Pancreas (tissue), 10 donors: ENCODE results near the gene STUM. TPM values are rescaled to one million over a fixed set of nuclear protein-coding genes. Genes with fewer than 3 reads are reported as not detected.
"Not testable (repeated sequence)": the region's sequence is repeated elsewhere in the genome, so short reads cannot be mapped to it uniquely, and the experiment has no call there.

Source experiments
- ATAC-seq, 4 donors: fragments of 200-7000 bp; cut with Tn5 transposase; one replicate each; pipeline versions ENCODE4 v1.8.0 to v1.9.1; 2020; ENCODE audit warnings: mild to moderate bottlenecking in 4 of 4, moderate library complexity in 4 of 4
- DNase-seq, 6 donors: peaks; one replicate each; pipeline ENCODE4 v3.0.0-alpha.2; 2020
- FAIRE-seq: peaks from 2 replicates; lab custom pipeline; 2012; peaks lifted over from hg19 to GRCh38; lab: Jason Lieb, UNC
- H3K27ac ChIP-seq, 4 donors: fragments of 200-600 bp; sonication (generic); 1 replicate in 3 of 4; 2 replicates in 1 of 4; pipeline versions ENCODE4 v1.5.0 to v1.8.0; 2020
- H3K27me3 ChIP-seq, 4 donors: fragments of 200-600 bp; one replicate each; pipeline ENCODE4 v1.8.0; 2021
- H3K36me3 ChIP-seq, 3 donors: fragments of 200-600 bp; sonication (generic) in 1 of 3; one replicate each; pipeline versions ENCODE4 v1.5.0 to v1.8.0; 2020 to 2021
- H3K4me1 ChIP-seq, 3 donors: fragments of 200-600 bp; one replicate each; pipeline ENCODE4 v1.8.0; 2021
- H3K4me3 ChIP-seq, 4 donors: fragments of 200-600 bp; sonication (generic) in 2 of 4; one replicate each; pipeline versions ENCODE4 v1.5.0 to v1.8.0; 2020 to 2021
- H3K9me3 ChIP-seq, 4 donors: fragments of 200-600 bp; one replicate each; pipeline ENCODE4 v1.8.0; 2021
- WGBS, 2 donors: extraction: QIAGEN DNeasy Blood & Tissue Kit; methylation state at CpG; one replicate each; pipeline ENCODE4 v1.1.7; 2013; 5-methylcytosine and 5-hydroxymethylcytosine counted together
- intact Hi-C, 3 donors: fragments of 100-400 bp; cut with DNase I; formaldehyde crosslinking; loops; one replicate each; pipeline versions ENCODE4 v1.11.1 to v1.14.2; 2022
- polyA plus RNA-seq, 2 donors: library from polyadenylated mRNA; stranded (reverse); fragments of 200-250 nt; gene quantifications; one replicate each; pipeline ENCODE4 v1.2.3, GENCODE V29; 2013
- total RNA-seq, 6 donors: library from RNA; stranded (reverse); fragmentation: NEBNext Ultra II Directional in 4 of 6; extraction: Animal tissue kit (Norgen Biotek cat#: 25700) in 4 of 6; gene quantifications; one replicate each; pipeline versions ENCODE4 v1.2.1 to v1.2.4, GENCODE V29; 2021 to 2023
- TF ChIP-seq, protein P1 (sequence below), 4 donors: fragments of 200-600 bp; sonication (generic) in 3 of 4; IDR thresholded peaks; one replicate each; pipeline versions ENCODE4 v1.5.0 to v1.8.0; 2021; ENCODE audit warnings: antibody characterized with exemption in 4 of 4
- donor health status: healthy with polysubstance abuse.
- donor health status: DM: no; HTN: no; CAD: no; lungs with moderate emphysema.
- donor health status: DM: no; HTN: no; CAD: no.
- donor health status: control.
- donor health status: control.
- donor health status: Bipolar disorder and iron deficiency.
- donor health status: DM: yes; HTN: yes; CAD: no.
- donor health status: DM: no; HTN: no; CAD: no.
- donor health status: DM: no; HTN: no; CAD: no.
- donor health status: DM: yes; HTN: yes; CAD: no.

STUM gene
- total and polyA plus RNA-seq, 8 donors = 0.32 to 1.2 (median 0.56) TPM

DNA sequence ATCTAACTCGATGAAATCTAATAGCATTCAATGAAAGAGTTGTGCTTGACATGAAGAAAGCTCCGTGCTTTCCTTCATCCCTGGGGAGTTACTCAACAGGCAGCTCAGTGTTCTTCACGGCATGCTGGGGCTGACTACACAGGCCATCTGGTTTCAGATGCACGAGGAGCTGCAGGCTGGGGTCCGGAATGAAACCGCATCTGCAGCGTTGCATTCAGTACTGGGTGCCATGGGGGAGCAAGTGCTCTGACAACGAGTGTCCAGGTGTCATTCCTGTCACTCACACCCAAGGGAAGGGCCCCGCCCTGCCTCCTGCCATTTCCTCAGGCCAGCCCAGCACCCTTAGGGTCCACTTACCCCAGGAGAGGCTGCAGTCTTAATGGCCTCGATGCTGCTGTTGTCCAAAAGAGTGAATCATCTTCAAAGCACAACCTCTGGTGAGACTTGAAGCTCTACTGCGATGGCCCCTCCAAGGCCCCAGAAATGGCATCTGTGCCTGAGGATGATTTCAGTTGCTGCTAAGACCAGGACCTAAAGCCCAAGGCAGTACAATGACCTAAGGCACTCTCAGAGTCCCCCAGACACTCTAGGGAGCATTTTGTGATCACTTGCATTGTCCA, 61.4 kb downstream of the STUM start:
- FAIRE-seq (no peak), ATAC-seq (peak in 1 of 4 donors; percentile 29), DNase-seq (no peak)
- Histone ChIP-seq H3K4me3 (no peak overlapping the region), H3K27me3 (no peaks in the 10 kb centered on the region), H3K9me3 (no peaks in the 10 kb centered on the region), H3K36me3 (no peaks in the 10 kb centered on the region), H3K4me1 (no peaks in the 10 kb centered on the region), H3K27ac (no peak overlapping the region)
- intact Hi-C loops = loop anchor here in 1 of 3 donors (10.0 kb wide), 1 partner anchor 185 kb away; no protein-coding TSS in a partner anchor
- TF ChIP-seq, protein P1, sequence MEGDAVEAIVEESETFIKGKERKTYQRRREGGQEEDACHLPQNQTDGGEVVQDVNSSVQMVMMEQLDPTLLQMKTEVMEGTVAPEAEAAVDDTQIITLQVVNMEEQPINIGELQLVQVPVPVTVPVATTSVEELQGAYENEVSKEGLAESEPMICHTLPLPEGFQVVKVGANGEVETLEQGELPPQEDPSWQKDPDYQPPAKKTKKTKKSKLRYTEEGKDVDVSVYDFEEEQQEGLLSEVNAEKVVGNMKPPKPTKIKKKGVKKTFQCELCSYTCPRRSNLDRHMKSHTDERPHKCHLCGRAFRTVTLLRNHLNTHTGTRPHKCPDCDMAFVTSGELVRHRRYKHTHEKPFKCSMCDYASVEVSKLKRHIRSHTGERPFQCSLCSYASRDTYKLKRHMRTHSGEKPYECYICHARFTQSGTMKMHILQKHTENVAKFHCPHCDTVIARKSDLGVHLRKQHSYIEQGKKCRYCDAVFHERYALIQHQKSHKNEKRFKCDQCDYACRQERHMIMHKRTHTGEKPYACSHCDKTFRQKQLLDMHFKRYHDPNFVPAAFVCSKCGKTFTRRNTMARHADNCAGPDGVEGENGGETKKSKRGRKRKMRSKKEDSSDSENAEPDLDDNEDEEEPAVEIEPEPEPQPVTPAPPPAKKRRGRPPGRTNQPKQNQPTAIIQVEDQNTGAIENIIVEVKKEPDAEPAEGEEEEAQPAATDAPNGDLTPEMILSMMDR (IDR thresholded peaks at IDR 0.05) = no peak
- 72 to 73% methylated on average over 11 of the region's 11 CpGs for WGBS, 2 donors

DNA sequence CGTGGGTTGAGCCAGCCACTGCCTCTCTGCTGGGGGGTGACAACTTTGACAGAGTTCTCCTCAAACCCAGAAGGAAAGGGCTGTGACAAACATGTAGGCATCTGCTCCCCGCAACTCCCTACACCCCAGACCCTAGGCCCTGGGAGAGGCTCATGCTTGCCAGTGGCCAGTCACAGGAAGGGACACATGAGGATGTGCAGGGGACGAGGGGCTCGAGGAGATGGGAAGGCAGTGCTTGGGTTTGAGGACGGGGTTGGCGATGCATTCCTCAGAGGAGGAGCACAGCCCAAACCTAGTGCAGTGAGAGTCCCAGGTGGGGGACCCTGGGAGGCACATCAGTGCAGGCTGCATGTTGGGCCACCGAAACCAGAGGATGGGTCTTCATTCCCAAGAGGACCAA, 62.1 kb downstream of the STUM start:
- intact Hi-C loops = no loop called here
- Histone ChIP-seq H3K36me3 (no peaks in the 10 kb centered on the region), H3K9me3 (no peaks in the 10 kb centered on the region), H3K27me3 (no peaks in the 10 kb centered on the region), H3K4me1 (no peaks in the 10 kb centered on the region), H3K4me3 (no peak overlapping the region), H3K27ac (no peak overlapping the region)
- no peak for FAIRE-seq
- ATAC-seq = no peak
- DNase-seq = no peak
- TF ChIP-seq, protein P1 (IDR thresholded peaks at IDR 0.05) = no peak
- 71 to 79% methylated on average over 7 of the region's 7 CpGs for WGBS, 2 donors

DNA sequence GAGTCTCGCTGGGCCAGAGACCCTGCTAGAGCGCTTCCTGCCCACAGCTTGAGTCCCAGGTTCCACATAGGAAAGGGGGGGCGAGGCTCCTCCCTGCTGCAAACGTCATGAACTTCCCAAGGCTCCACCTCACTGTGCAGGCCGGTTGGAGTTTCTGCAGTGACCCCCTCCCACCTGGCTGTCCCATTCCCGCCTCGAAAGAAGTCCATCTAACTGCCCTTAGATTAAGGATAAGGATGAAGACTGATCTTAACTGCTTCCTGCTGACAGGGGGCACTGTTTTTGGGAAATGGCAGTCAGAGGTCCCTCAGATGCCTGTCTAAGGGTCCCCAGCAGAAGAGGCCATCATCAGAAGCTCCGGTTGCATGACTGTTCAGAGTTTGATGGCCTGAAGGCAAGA, 62.7 kb downstream of the STUM start:
- Histone ChIP-seq H3K4me3 (no peak overlapping the region), H3K36me3 (no peaks in the 10 kb centered on the region), H3K27me3 (no peaks in the 10 kb centered on the region), H3K27ac (no peak overlapping the region), H3K4me1 (no peaks in the 10 kb centered on the region), H3K9me3 (no peaks in the 10 kb centered on the region)
- DNase-seq = no peak
- TF ChIP-seq, protein P1 (IDR thresholded peaks at IDR 0.05) = no peak
- FAIRE-seq = no peak
- intact Hi-C loops = no loop called here
- WGBS, 2 donors = 66 to 67% methylated on average over 8 of the region's 8 CpGs
- ATAC-seq = no peak

DNA sequence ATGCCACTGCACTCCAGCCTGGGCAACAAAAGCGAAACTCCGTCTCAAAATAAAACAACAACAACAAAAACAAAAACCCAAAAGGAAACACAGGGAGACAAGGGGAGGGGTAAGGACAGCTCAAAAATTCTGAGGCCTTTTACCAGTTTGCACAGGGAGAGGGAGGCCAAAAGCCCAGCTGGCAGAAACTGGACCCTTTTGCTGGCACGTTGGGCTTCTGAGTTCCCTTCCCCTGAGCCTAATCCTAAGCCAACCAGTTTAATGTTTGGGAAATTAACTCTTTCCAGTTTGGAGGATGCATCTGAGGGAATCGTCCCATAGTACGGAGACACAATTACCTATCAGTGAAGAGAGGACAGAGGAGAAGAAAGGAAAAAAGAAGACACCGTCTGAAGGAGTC, 63.4 kb downstream of the STUM start:
- H3K27ac ChIP-seq, H3K27me3 ChIP-seq, ATAC-seq, DNase-seq, intact Hi-C loops, H3K4me1 ChIP-seq, H3K9me3 ChIP-seq, H3K36me3 ChIP-seq, H3K4me3 ChIP-seq, FAIRE-seq: not testable (repeated sequence)
- WGBS, 2 donors = 77 to 84% methylated on average over 6 of the region's 6 CpGs

DNA sequence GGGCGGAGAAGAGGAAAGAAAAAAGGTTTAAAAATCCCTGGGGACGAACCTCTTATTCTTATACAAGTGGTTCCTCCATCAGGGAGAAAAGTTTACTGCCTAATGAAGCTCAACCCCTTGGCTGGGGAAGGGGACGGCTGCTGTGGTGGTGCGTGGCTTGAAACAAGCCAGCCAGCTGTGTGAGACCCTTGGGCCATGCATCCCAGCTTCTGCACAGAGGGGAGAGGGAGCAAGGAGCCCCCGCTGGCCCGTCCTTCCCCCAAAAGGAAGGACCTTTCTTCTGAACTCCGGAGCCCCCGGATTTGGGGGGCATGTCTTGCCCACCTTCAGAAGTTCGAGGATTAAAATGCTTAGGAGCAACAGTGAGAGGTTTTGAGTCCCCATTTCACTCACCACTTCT, 67.3 kb downstream of the STUM start:
- TF ChIP-seq, protein P1 (IDR thresholded peaks at IDR 0.05) = no peak
- intact Hi-C loops = no loop called here
- Histone ChIP-seq H3K4me3 (no peak overlapping the region), H3K27ac (no peak overlapping the region), H3K4me1 (no peaks in the 10 kb centered on the region), H3K27me3 (no peaks in the 10 kb centered on the region), H3K36me3 (no peaks in the 10 kb centered on the region), H3K9me3 (no peaks in the 10 kb centered on the region)
- WGBS, 2 donors = 81 to 85% methylated on average over 9 of the region's 9 CpGs
- FAIRE-seq (no peak), DNase-seq (no peak), ATAC-seq (no peak)
